ENCODE measurements around the gene FAM89B.

DNA sequence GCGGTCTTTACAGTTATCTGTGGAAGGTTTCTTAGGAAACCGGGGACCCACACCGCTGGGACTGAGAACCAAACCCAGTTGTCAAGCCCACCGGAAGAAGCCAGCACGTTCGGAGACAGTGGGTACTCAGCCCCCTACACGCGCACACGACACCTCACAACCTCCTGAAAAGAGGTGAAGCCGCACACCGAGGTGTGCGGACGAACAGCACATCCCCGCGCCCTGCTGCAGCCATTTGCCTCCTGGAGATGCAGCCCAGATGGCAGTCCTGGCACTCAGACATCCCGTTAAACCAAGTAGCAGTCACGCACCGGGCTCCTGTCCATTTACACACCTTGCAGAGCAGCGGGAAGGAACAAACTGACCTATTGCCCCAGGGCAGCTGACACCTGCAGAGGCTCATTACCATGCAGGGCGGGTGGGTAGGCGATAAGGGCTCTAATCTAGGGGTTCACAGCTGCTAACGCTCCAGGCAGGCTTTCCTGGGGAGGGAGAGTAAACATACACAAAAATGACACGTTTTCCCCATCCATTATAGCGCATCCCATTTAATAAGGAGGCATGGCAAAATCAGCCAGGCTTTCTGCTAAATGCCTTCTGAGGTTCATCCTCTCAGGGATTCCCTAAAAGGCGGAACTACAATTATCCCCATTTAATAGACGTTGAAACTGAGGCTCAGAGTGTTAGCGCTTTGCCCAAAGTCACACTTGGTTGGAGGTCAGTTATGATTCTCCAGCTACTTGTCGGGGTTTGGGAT lies 2.7 kb downstream of the FAM89B start:
- TF ChIP-seq, protein P1, sequence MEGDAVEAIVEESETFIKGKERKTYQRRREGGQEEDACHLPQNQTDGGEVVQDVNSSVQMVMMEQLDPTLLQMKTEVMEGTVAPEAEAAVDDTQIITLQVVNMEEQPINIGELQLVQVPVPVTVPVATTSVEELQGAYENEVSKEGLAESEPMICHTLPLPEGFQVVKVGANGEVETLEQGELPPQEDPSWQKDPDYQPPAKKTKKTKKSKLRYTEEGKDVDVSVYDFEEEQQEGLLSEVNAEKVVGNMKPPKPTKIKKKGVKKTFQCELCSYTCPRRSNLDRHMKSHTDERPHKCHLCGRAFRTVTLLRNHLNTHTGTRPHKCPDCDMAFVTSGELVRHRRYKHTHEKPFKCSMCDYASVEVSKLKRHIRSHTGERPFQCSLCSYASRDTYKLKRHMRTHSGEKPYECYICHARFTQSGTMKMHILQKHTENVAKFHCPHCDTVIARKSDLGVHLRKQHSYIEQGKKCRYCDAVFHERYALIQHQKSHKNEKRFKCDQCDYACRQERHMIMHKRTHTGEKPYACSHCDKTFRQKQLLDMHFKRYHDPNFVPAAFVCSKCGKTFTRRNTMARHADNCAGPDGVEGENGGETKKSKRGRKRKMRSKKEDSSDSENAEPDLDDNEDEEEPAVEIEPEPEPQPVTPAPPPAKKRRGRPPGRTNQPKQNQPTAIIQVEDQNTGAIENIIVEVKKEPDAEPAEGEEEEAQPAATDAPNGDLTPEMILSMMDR (IDR thresholded peaks at IDR 0.05), result no peak
- TF ChIP-seq, protein P2, sequence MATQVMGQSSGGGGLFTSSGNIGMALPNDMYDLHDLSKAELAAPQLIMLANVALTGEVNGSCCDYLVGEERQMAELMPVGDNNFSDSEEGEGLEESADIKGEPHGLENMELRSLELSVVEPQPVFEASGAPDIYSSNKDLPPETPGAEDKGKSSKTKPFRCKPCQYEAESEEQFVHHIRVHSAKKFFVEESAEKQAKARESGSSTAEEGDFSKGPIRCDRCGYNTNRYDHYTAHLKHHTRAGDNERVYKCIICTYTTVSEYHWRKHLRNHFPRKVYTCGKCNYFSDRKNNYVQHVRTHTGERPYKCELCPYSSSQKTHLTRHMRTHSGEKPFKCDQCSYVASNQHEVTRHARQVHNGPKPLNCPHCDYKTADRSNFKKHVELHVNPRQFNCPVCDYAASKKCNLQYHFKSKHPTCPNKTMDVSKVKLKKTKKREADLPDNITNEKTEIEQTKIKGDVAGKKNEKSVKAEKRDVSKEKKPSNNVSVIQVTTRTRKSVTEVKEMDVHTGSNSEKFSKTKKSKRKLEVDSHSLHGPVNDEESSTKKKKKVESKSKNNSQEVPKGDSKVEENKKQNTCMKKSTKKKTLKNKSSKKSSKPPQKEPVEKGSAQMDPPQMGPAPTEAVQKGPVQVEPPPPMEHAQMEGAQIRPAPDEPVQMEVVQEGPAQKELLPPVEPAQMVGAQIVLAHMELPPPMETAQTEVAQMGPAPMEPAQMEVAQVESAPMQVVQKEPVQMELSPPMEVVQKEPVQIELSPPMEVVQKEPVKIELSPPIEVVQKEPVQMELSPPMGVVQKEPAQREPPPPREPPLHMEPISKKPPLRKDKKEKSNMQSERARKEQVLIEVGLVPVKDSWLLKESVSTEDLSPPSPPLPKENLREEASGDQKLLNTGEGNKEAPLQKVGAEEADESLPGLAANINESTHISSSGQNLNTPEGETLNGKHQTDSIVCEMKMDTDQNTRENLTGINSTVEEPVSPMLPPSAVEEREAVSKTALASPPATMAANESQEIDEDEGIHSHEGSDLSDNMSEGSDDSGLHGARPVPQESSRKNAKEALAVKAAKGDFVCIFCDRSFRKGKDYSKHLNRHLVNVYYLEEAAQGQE (IDR thresholded peaks at IDR 0.05; ENCODE audit: insufficient read depth in 1 of 2, low read depth in 2 of 2, low read length in 1 of 2), result no peak
